ENCODE results near the gene ALOX15B.

Gene ALOX15B

GRCh38 chr17:8038954-8039610 lies at the start of gene ALOX15B:
ALOX15B (plus strand) TSS chr17:8039059; CDS start chr17:8039156, 97 bp downstream.
- no peak for DNase-seq (ENCODE audit: low read depth in 3 of 3)

- DNase-seq (ENCODE audit: low read depth in 3 of 3): peak; percentile 89 to 94 (median 93)
Measured at GRCh38 chr17:7989781-7990655, 48.8 kb upstream of the ALOX15B start.

- no peak for DNase-seq (ENCODE audit: low read depth in 3 of 3)
Measured at GRCh38 chr17:7992516-7992915, 46.3 kb upstream of the ALOX15B start.

- no peak for DNase-seq (ENCODE audit: low read depth in 3 of 3)
Measured at GRCh38 chr17:7992924-7993323, 45.9 kb upstream of the ALOX15B start.

GRCh38 chr17:7993972-7994589 lies 44.8 kb upstream of the ALOX15B start:
- DNase-seq (ENCODE audit: low read depth in 3 of 3): no peak

GRCh38 chr17:7995724-7996123 lies 43.1 kb upstream of the ALOX15B start:
- no peak for DNase-seq (ENCODE audit: low read depth in 3 of 3)

GRCh38 chr17:7997186-7997585 lies 41.7 kb upstream of the ALOX15B start:
- no peak for DNase-seq (ENCODE audit: low read depth in 3 of 3)

- no peak for DNase-seq (ENCODE audit: low read depth in 3 of 3)
Measured at GRCh38 chr17:8001976-8002720, 36.7 kb upstream of the ALOX15B start, which contains the start of gene GUCY2D. GUCY2D (plus strand) TSS chr17:8002615; CDS start chr17:8003048, 433 bp downstream.

- DNase-seq (ENCODE audit: low read depth in 3 of 3): no peak
Measured at GRCh38 chr17:8002721-8003593, 35.9 kb upstream of the ALOX15B start.

GRCh38 chr17:8003594-8004181 lies 35.2 kb upstream of the ALOX15B start:
- no peak for DNase-seq (ENCODE audit: low read depth in 3 of 3)

GRCh38 chr17:8004899-8005298 lies 34.0 kb upstream of the ALOX15B start:
- no peak for DNase-seq (ENCODE audit: low read depth in 3 of 3)

- no peak for DNase-seq (ENCODE audit: low read depth in 3 of 3)
Measured at GRCh38 chr17:8005357-8005756, 33.5 kb upstream of the ALOX15B start.

- DNase-seq (ENCODE audit: low read depth in 3 of 3): no peak
Measured at GRCh38 chr17:8005967-8006730, 32.7 kb upstream of the ALOX15B start.

- no peak for DNase-seq (ENCODE audit: low read depth in 3 of 3)
Measured at GRCh38 chr17:8006836-8007680, 31.8 kb upstream of the ALOX15B start.

- no peak for DNase-seq (ENCODE audit: low read depth in 3 of 3)
Measured at GRCh38 chr17:8007836-8008235, 31.0 kb upstream of the ALOX15B start.

- no peak for DNase-seq (ENCODE audit: low read depth in 3 of 3)
Measured at GRCh38 chr17:8012045-8012580, 26.7 kb upstream of the ALOX15B start.

GRCh38 chr17:8012996-8013640 lies 25.7 kb upstream of the ALOX15B start:
- no peak for DNase-seq (ENCODE audit: low read depth in 3 of 3)

All from stimulated activated CD4-positive, alpha-beta T cell treated with anti-CD3 and anti-CD28 coated beads, TNF-alpha, amount 100 ng/mL, for 24 hours (primary cell).